ENCODE results near the gene IMP4.

GRCh38 chr2:130376433-130377293 lies 34.0 kb downstream of the IMP4 start:
- TF ChIP-seq TCF12 (IDR thresholded peaks at IDR 0.05) (no peak), POLR2AphosphoS5 (IDR thresholded peaks at IDR 0.05; ENCODE audit: low read depth, low read length) (no peak), RAD21 (IDR thresholded peaks at IDR 0.05; ENCODE audit: low read length) (no peak), CTCF (IDR thresholded peaks at IDR 0.05) (no peak), NFIC (IDR thresholded peaks at IDR 0.05; ENCODE audit: borderline replicate concordance) (no peak), CHD2 (IDR thresholded peaks at IDR 0.05; ENCODE audit: low read length, partially characterized antibody) (no peak), EP300 (IDR thresholded peaks at IDR 0.05; ENCODE audit: borderline replicate concordance in 1 of 2, low read depth in 1 of 2, low read length in 1 of 2) (no peak), TAF1 (IDR thresholded peaks at IDR 0.05; ENCODE audit: borderline replicate concordance, low read depth, low read length) (no peak), MAX (IDR thresholded peaks at IDR 0.05; ENCODE audit: low read depth) (no peak), GATA2 (CRISPR knock-in tag; IDR thresholded peaks at IDR 0.05) (no peak)

Measured in SK-N-SH (cell line).